Stimulated activated CD8-positive, alpha-beta memory T cell treated with anti-CD3 and anti-CD28 coated beads, Interleukin-7, amount 100 ng/mL, for 24 hours (primary cell): Measurements from ENCODE around the gene RELA.
"Not testable (repeated sequence)": the region's sequence is repeated elsewhere in the genome, so short reads cannot be mapped to it uniquely, and the experiment has no call there.

Experiments used
- DNase-seq: peaks from one replicate; pipeline ENCODE4 v3.0.0-alpha.2; 2020; ENCODE audit warnings: low read depth

RELA gene

GRCh38 chr11:65662799-65663638 is at the start of gene RELA:
RELA (minus strand) TSS chr11:65662916; CDS start chr11:65662832, 84 bp downstream.
- DNase-seq: peak; percentile 75

- DNase-seq: peak; percentile 97
Observed at GRCh38 chr11:65711785-65712632, 49.3 kb upstream of the RELA start, which contains the start of gene KAT5. KAT5 (plus strand) TSS chr11:65712252; CDS start chr11:65712268, 16 bp downstream.

- DNase-seq: no peak
Observed at GRCh38 chr11:65710421-65710820, 47.7 kb upstream of the RELA start.

- DNase-seq: no peak
Observed at GRCh38 chr11:65709661-65710060, 46.9 kb upstream of the RELA start.

GRCh38 chr11:65708451-65708850 is 45.7 kb upstream of the RELA start:
- no peak for DNase-seq

- DNase-seq: not testable (repeated sequence)
Observed at GRCh38 chr11:65707002-65707401, 44.3 kb upstream of the RELA start.

GRCh38 chr11:65706303-65706763 is 43.6 kb upstream of the RELA start:
- DNase-seq: peak; percentile 42

GRCh38 chr11:65703846-65704245 is 41.1 kb upstream of the RELA start:
- DNase-seq: no peak

GRCh38 chr11:65701686-65702085 is 39.0 kb upstream of the RELA start:
- DNase-seq: no peak

GRCh38 chr11:65700399-65700798 is 37.7 kb upstream of the RELA start:
- DNase-seq: no peak

GRCh38 chr11:65699306-65699705 is 36.6 kb upstream of the RELA start:
- DNase-seq: no peak

GRCh38 chr11:65698205-65698604 is 35.5 kb upstream of the RELA start:
- no peak for DNase-seq

GRCh38 chr11:65696802-65697552 is 34.3 kb upstream of the RELA start:
- DNase-seq: no peak

- DNase-seq: no peak
Observed at GRCh38 chr11:65695459-65696241, 32.9 kb upstream of the RELA start.

- DNase-seq: no peak
Observed at GRCh38 chr11:65692367-65692766, 29.7 kb upstream of the RELA start.

GRCh38 chr11:65691847-65692246 is 29.1 kb upstream of the RELA start:
- not testable (repeated sequence) for DNase-seq

GRCh38 chr11:65685981-65686380 is 23.3 kb upstream of the RELA start:
- DNase-seq: no peak

- not testable (repeated sequence) for DNase-seq
Observed at GRCh38 chr11:65683480-65683879, 20.8 kb upstream of the RELA start.

- DNase-seq: no peak
Observed at GRCh38 chr11:65680192-65680743, 17.6 kb upstream of the RELA start.

GRCh38 chr11:65672982-65673381 is 10.3 kb upstream of the RELA start:
- DNase-seq: no peak
